Keratinocyte (primary cell): Measurements from ENCODE around the gene GGACT. TPM values are rescaled to one million over a fixed set of nuclear protein-coding genes. Genes with fewer than 3 reads are reported as not detected.

Source experiments
- DNase-seq: peaks from one replicate; pipeline ENCODE4 v3.0.0-alpha.2; 2011; ENCODE audit warnings: low read depth, missing footprints, low spot score
- FAIRE-seq: peaks from 2 replicates; lab custom pipeline; 2011; peaks lifted over from hg19 to GRCh38; lab: Jason Lieb, UNC
- H2AFZ ChIP-seq: 2 replicates; pipeline ENCODE4 v1.6.0; 2012; ENCODE audit warnings: low read length, control low read depth, inconsistent platforms; ENCODE audit not compliant: control insufficient read depth
- H3K27ac ChIP-seq: 2 replicates; pipeline ENCODE4 v1.5.1; 2011; ENCODE audit warnings: low read length; ENCODE audit not compliant: control insufficient read depth, insufficient read depth
- H3K27me3 ChIP-seq: 3 replicates; pipeline ENCODE4 v1.6.0; 2011; ENCODE audit warnings: low read length; ENCODE audit not compliant: control insufficient read depth, insufficient read depth; ENCODE audit errors: extremely low read depth
- H3K36me3 ChIP-seq, 2 experiments: 2 replicates in 1 of 2; 3 replicates in 1 of 2; pipeline ENCODE4 v1.5.1; 2011; ENCODE audit warnings: low read length in 2 of 2, mild to moderate bottlenecking in 1 of 2; ENCODE audit not compliant: control insufficient read depth in 2 of 2, insufficient read depth in 2 of 2; ENCODE audit errors: extremely low read depth in 1 of 2
- H3K4me1 ChIP-seq: 3 replicates; pipeline ENCODE4 v1.5.1; 2011; ENCODE audit warnings: low read length; ENCODE audit not compliant: control insufficient read depth, insufficient read depth; ENCODE audit errors: extremely low read depth
- H3K4me2 ChIP-seq: 3 replicates; pipeline ENCODE4 v1.6.0; 2011; ENCODE audit warnings: low read depth, low read length; ENCODE audit not compliant: control insufficient read depth, insufficient read depth; ENCODE audit errors: extremely low read depth
- H3K4me3 ChIP-seq, 3 experiments: fragments of 200-600 bp in 1 of 3; sonication (generic) in 1 of 3; 2 replicates in 2 of 3; 3 replicates in 1 of 3; pipeline ENCODE4 v1.5.1; 2011 to 2016; ENCODE audit warnings: low read length in 3 of 3, mild to moderate bottlenecking in 3 of 3, control low read depth in 2 of 3, inconsistent platforms in 1 of 3, low read depth in 1 of 3, mixed read lengths in 1 of 3, mixed run types in 1 of 3, moderate library complexity in 1 of 3; ENCODE audit not compliant: control insufficient read depth in 2 of 3, insufficient read depth in 2 of 3; ENCODE audit errors: extremely low read depth in 1 of 3
- H3K79me2 ChIP-seq: 2 replicates; pipeline ENCODE4 v1.6.0; 2012; ENCODE audit warnings: low read length; ENCODE audit not compliant: control insufficient read depth, insufficient read depth
- H3K9ac ChIP-seq: 3 replicates; pipeline ENCODE4 v1.6.0; 2011; ENCODE audit warnings: low read length; ENCODE audit not compliant: control insufficient read depth, insufficient read depth; ENCODE audit errors: extremely low read depth
- H3K9me1 ChIP-seq: 3 replicates; pipeline ENCODE4 v1.6.0; 2011; ENCODE audit warnings: low read length; ENCODE audit not compliant: control insufficient read depth, insufficient read depth; ENCODE audit errors: extremely low read depth
- H3K9me3 ChIP-seq: 2 replicates; pipeline ENCODE4 v1.5.1; 2012; ENCODE audit warnings: low read depth, low read length; ENCODE audit not compliant: control insufficient read depth
- H4K20me1 ChIP-seq: 3 replicates; pipeline ENCODE4 v1.6.0; 2011; ENCODE audit warnings: low read length; ENCODE audit not compliant: control insufficient read depth, insufficient read depth; ENCODE audit errors: extremely low read depth
- CTCF ChIP-seq, 3 experiments: IDR thresholded peaks in 1 of 3; conservative IDR thresholded peaks in 1 of 3; optimal IDR thresholded peaks in 1 of 3; 2 replicates in 2 of 3; 3 replicates in 1 of 3; pipeline versions ENCODE3 to v1.5.1; 2011; ENCODE audit warnings: low read length in 3 of 3, mild to moderate bottlenecking in 3 of 3, moderate library complexity in 2 of 3, control low read depth in 1 of 3, inconsistent platforms in 1 of 3; ENCODE audit not compliant: insufficient read depth in 2 of 3; ENCODE audit errors: extremely low read depth in 1 of 3
- EZH2 ChIP-seq: IDR thresholded peaks from one replicate; pipeline ENCODE4 v1.6.1; 2012; ENCODE audit warnings: inconsistent platforms, mild to moderate bottlenecking, low read length, moderate library complexity
- dilution Hi-C: fragments of 300-500 bp; cut with MboI; formaldehyde crosslinking; loops from one replicate; pipeline ENCODE4 v1.7.0; 2020; ENCODE audit warnings: low sequenced_read_pairs; ENCODE audit not compliant: extremely low pct_ligation_motif_present
- polyA plus RNA-seq, 5 experiments: library from polyadenylated mRNA; depleted of rRNA in 3 of 5; stranded (reverse) in 3 of 5; stranded (forward) in 1 of 5; unstranded in 1 of 5; fragments of >200 nt; gene quantifications; 1 replicate in 1 of 5; 2 replicates in 3 of 5; 3 replicates in 1 of 5; pipeline versions ENCODE4 v1.2.1 to v1.2.3, GENCODE V29; 2011 to 2012; ENCODE audit warnings: missing spikeins in 2 of 5, low read depth in 1 of 5, low replicate concordance in 1 of 5

GGACT gene
- polyA plus RNA-seq, 1 donor (not counting 4 experiments of a cell fraction or from before 2014, with no cell fraction given) = 8.2 TPM

GRCh38 chr13:100517135-100517534 is 71.5 kb downstream of the GGACT start:
- H3K4me1 ChIP-seq = no peaks in the 10 kb centered on the region
- dilution Hi-C loops = no loop called here
- no peak overlapping the region for H3K4me2 ChIP-seq
- H3K9me3 ChIP-seq = no peaks in the 10 kb centered on the region
- FAIRE-seq = no peak
- no peaks in the 10 kb centered on the region for H3K27me3 ChIP-seq
- TF ChIP-seq EZH2 (no peak), CTCF (optimal IDR thresholded peaks at IDR 0.05 in 1 of 3, IDR thresholded peaks at IDR 0.05 in 1 of 3, conservative IDR thresholded peaks at IDR 0.05 in 1 of 3; ENCODE audit: extremely low read depth in 1 of 3, insufficient read depth in 2 of 3, low read length in 3 of 3) (no peak)
- no peak overlapping the region for H3K27ac ChIP-seq
- no peak overlapping the region for H2AFZ ChIP-seq
- H3K9ac ChIP-seq = no peak overlapping the region
- H3K9me1 ChIP-seq = no peaks in the 10 kb centered on the region
- DNase-seq = no peak
- H3K4me3 ChIP-seq = no peak overlapping the region
- no peaks in the 10 kb centered on the region for H3K79me2 ChIP-seq
- peaks cover 0 to 3% of the 10 kb centered on the region in 2 experiments for H3K36me3 ChIP-seq
- no peaks in the 10 kb centered on the region for H4K20me1 ChIP-seq

- TF ChIP-seq CTCF (optimal IDR thresholded peaks at IDR 0.05 in 1 of 3, IDR thresholded peaks at IDR 0.05 in 1 of 3, conservative IDR thresholded peaks at IDR 0.05 in 1 of 3; ENCODE audit: extremely low read depth in 1 of 3, insufficient read depth in 2 of 3, low read length in 3 of 3) (no peak), EZH2 (no peak)
- no peak for FAIRE-seq
Measured at GRCh38 chr13:100515410-100515800, 73.2 kb downstream of the GGACT start.

More at GRCh38 chr13:100515410-100515800, 73.2 kb downstream of the GGACT start:
- Histone ChIP-seq H2AFZ (no peak overlapping the region), H3K79me2 (no peaks in the 10 kb centered on the region), H3K4me3 (no peak overlapping the region), H3K27me3 (no peaks in the 10 kb centered on the region), H3K9me1 (no peaks in the 10 kb centered on the region), H3K4me2 (no peak overlapping the region), H3K36me3 (peaks cover 0 to 3% of the 10 kb centered on the region in 2 experiments), H3K9me3 (no peaks in the 10 kb centered on the region), H3K9ac (no peak overlapping the region), H3K27ac (no peak overlapping the region), H4K20me1 (no peaks in the 10 kb centered on the region), H3K4me1 (no peaks in the 10 kb centered on the region)
- dilution Hi-C loops = no loop called here
- DNase-seq = no peak
